Cerebellar cortex (tissue), 1 donor: Measurements from ENCODE around the gene ST8SIA5.

Source experiments
- DNase-seq: peaks from one replicate; pipeline ENCODE4 v3.0.0-alpha.2; 2015; ENCODE audit warnings: low spot score

Gene ST8SIA5

DNA sequence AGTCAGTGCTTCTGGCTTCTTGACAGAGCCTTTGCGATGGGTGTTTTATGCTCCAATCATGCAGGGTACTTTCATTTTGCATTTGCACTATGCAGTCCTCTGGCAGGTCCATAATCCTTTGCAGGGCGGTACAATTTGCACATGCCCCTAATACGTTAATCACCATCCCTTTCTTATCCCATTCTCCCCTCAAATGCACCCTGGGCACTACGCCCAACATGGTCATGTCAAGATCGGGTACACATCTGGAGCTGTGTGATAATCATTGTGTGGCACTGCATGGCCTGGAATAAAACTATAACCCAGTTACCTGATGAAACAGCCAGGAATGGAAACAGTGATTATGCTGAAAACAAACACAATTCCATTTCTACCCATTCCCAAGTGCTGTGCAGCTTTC, 127.5 kb downstream of the ST8SIA5 start:
- no peak for DNase-seq

DNA sequence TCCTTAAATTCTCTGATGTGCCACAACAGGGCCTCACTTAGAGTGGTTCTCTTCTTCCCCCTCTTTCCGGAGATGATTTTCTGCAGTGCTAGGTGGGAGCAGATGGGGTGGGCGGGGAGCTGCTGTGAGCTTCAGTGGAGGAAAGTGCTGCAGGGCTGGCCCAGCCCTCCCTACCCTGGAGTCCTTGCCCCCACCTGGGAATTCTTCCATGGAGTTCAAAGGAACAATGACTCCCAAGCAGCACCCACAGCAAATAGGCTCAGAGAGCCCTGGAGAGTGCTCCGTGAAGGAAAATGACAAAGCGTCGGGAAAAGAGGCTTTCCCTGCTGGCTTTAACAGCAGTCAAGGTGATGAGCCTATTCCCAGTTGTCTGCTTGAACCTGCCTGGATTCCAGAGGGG, 128.6 kb downstream of the ST8SIA5 start:
- DNase-seq, result no peak

DNA sequence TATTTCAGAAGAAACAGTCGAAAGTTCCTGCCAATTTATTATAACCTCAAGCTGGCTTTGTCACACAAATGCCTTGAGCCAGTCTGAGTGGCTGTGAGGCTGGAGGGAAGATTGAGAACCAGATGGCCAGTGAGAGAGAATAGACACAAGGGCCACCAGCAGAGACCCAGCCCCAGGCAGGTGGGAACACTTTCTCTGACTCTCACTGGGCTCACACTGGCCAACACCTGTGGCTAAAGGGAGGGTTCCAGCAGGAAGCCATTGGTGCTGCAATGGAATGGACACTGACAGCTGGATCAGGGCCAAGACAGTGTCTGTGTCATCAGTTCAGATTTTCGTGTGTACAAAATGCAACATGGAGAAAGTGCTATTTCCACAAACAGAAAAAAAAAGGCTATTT, 129.7 kb downstream of the ST8SIA5 start:
- peak; percentile 62 for DNase-seq

DNA sequence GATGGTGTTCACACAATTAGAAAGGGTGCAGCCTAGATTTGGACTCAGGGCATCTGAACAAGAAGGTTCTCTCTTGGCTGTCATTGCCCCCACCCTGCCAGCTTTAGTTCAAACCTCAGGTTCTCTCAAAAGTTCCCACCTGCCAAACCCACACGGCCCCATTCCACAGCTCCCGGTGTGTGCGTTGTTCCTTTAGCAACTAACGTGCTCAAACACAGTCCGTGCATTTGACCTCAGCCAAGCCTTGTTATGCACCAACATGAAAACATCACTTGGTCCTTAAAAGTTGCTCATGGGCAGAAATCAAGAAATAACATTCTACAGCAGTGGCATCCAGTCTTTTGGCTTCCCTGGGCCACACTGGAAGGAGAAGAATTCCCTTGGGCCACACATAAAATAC, 131.8 kb downstream of the ST8SIA5 start:
- DNase-seq, result no peak

DNA sequence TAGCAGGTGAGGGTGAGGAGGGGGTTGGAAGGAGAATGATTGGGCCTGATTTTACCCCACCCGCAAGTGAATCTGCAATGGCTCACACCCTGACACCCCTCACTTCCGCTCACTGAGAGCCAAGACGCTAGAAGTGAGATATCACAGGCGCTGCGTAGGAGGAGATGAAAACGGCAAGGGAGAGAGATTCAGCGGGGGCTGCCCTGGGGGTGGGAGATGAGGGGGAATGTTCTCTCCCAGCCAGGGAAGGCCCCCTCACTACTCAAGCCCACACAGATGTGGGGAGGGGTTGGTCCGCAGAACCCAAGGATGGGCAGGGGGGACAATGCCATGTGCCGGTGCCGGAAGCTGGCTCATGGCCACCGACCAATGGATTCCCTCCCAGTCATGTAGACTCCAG, 132.7 kb downstream of the ST8SIA5 start:
- no peak for DNase-seq

DNA sequence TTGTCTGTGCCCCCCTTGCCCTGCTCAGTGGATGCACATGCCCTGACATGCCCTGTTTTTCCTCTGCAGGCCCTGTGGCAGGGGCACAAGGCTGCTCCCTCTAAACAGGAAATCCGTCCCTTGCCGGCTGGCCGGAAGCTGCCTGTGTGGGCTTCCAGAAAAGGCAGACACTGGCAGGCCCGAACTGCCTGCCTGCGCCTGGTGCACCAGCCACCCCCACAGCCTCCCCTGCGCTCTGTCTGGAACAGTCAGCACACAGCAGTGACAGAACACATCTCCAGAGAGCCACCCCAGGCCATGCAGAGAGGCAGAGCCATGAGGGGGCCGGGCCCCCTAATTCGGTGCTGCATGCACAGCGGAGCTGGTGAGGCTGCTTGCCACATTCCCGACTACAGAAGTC, 133.3 kb downstream of the ST8SIA5 start:
- no peak for DNase-seq

DNA sequence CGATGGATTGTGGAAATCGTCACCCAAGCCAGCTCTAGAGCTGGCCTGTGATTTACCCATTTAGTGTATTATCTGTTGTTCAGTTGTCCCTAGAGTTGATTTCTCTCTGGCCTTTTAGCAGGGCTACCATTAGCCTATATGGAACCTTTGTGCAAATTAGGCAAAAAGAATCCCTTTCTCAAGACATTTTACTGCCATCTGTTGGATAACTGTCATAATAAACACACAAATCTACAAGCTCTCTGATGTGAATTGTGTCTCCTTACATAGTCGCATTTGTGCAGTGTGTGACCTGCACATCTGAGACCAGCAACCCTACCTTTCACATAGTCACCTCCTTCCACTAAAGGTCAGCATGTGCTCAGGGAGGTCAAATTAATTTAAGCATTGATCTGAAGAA, 133.9 kb downstream of the ST8SIA5 start:
- DNase-seq, result no peak

DNA sequence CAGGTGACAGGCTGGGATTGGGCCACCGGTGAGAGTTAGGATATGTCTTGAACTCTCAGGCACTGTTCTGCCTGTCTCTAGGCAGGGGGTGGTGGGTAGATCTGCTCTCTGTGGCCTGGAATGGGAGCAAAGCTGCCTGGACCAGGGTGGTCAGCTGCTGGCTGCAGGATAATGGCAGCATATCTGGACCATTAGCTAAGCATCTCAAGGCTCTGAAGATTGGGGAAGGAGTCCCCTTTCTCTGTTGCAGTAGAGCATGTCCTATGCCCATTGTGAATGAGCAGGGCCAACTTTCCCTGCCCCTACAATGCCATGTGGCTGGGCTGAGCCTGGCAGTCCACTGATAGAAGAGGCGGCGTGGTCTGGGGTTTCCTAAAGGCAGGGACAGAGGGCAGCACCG, 134.4 kb downstream of the ST8SIA5 start:
- no peak for DNase-seq

DNA sequence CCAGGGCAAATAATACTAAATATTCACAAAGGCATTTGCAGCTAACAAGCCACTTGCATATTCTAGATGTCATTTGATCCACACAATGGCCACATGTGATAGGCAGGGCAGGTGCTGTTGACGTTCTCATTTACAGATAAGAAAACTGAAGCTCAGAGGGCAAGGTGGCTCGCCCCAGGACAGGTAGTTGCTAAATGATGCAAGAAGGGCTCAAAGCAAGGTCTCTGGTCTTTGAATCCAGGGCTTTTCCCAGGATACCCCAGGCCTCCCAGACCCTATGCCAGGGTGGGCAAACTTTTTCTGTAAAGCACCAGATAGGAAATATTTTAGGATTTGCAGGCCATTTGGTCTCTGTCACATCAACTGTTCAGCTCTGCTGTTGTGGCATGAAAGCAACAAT, 135.0 kb downstream of the ST8SIA5 start:
- DNase-seq, result no peak

DNA sequence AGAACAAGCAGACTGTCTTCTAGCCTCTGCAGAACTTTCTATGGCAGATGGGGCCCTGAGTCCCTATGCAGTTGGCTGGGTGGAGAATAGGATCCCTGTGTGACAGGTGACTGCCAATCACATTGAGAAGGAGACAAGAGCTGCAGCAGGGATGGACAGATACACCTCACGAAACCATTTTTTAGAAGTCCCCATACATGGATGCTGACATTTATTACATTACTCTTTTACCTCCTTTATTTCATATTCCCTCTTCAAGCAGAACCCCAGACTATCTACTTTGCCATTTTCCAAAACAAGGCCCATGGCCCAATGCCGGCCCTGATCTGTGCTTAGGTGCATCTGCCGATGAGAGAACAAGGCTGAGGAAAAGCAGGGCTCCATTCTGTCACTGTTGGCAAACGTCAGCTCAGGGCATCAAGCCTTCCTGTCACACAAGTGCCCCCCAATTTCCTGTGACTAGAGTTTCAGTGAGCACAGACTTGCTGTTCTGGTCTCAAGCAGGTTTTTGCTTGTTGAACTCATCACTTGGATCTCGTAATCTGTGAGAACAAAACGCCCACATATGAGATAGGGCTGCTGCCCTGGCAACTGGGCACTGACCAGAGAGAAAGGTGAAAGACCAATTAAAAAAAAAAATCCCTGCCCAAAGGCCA, 135.6 kb downstream of the ST8SIA5 start:
- DNase-seq, result no peak

DNA sequence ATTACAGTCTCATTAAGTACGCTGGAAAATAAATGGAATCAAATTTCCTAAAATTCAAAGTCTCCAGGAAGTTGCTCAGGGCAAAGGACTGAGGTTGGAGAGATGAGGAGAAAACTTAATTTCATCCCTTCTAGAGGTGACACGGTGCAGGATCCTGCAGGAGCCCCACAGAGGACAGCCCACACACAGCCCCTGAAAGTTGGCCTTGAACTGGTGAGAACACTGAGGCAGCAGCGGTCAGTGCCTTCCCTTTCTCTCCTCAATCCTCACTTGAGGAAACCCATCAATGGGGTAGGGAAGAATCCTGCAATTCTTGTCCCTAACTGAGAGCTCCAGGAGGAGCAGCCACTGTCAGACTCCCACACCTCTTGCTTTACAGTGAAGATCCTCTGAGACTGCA, 137.3 kb downstream of the ST8SIA5 start:
- DNase-seq, result no peak
